ENCODE data around the gene AGTPBP1.
A peak's percentile ranks its signal among the peaks of the same experiment; 100 is the strongest.
"Not testable (repeated sequence)": the region's sequence is repeated elsewhere in the genome, so short reads cannot be mapped to it uniquely, and the experiment has no call there.

AGTPBP1 gene

DNA sequence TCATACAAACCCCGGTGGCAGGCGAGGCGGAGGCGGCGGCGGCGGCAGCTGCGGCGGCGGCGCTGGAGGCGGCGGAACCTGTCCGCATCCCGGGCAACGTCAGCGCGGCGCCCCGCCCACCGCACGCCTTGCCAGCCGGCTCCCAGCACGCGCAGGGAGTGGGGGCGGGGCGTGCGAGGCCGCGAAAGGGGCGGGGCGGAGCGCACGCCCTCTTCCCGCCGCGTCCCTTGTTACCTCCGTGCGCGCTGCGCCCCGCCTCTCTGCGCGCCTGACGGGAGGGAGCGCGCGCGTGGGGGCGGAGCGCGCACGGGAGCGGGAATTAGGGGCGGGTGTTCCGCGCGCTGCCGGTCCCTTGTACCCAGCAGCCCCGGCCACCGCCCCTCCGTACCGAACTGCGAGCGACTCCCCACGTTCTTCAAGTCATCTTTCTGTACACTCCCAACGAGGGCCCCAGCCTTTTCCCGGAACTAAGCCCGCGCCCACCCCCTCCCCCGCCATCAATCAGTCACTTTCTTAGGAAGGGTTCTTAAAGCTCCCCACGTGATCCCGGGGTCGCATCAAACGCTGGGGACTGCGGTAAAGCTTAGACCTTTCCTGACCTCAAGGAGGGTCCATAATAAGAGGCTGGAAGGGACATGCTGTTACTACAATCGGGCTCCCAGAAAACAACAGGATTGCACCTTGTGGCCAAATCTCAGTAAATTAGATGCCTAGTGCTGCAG is at the start of gene AGTPBP1:
AGTPBP1 (minus strand) TSS at position 80 of the 722 bp plus-strand sequence. CDS start 29,421 bp downstream, outside the sequence.
- Mint-ChIP-seq H3K36me3 (peaks cover 5% of the 10 kb centered on the region), H3K27ac (peak within 1 kb of the TSS; percentile 95), H3K4me3 (peak within 1 kb of the TSS; percentile 85), H3K9me3 (no peaks in the 10 kb centered on the region), H3K4me1 (peaks cover 47% of the 10 kb centered on the region), H3K27me3 (peaks cover 19% of the 10 kb centered on the region)
- peak; percentile 97 for DNase-seq
- CTCF ChIA-PET: no interaction called here

DNA sequence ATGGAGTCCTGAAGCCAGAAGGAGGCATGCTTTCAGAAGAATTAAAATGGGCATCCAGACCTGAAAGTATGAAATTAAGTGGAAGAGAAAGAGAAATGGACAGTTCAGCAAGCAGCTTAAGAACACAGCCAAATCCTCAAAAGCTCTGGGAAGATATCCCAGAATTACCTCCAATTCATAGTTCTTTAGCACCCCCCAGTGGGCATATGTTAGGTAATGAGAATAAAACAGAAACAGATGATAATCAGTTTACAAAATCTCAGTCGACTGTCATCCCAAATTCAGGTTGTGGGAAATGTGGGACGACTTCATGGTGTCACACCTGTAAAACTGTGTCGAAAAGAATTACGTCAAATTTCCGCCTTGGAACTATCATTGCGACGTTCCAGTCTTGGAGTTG is 44.4 kb upstream of the AGTPBP1 start:
- H3K36me3 Mint-ChIP-seq, H3K4me1 Mint-ChIP-seq, CTCF ChIA-PET, H3K9me3 Mint-ChIP-seq, H3K4me3 Mint-ChIP-seq, DNase-seq, H3K27me3 Mint-ChIP-seq, H3K27ac Mint-ChIP-seq: not testable (repeated sequence)

GRCh38 chr9:85773844-85774243 is 32.1 kb upstream of the AGTPBP1 start:
- CTCF ChIA-PET, H3K4me1 Mint-ChIP-seq, H3K27me3 Mint-ChIP-seq, H3K9me3 Mint-ChIP-seq, H3K36me3 Mint-ChIP-seq, DNase-seq, H3K27ac Mint-ChIP-seq, H3K4me3 Mint-ChIP-seq: not testable (repeated sequence)

DNA sequence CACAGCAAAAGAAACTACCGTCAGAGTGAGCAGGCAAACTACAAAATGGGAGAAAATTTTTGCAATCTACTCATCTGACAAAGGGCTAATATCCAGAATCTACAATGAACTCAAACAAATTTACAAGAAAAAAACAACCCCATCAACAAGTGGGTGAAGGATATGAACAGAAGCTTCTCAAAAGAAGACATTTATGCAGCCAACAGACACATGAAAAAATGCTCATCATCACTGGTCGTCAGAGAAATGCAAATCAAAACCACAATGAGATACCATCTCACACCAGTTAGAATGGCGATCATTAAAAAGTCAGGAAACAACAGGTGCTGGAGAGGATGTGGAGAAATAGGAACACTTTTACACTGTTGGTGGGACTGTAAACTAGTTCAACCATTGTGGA is 20.0 kb upstream of the AGTPBP1 start:
- H3K36me3 Mint-ChIP-seq, H3K27me3 Mint-ChIP-seq, H3K27ac Mint-ChIP-seq, CTCF ChIA-PET, H3K4me3 Mint-ChIP-seq, H3K4me1 Mint-ChIP-seq, H3K9me3 Mint-ChIP-seq, DNase-seq: not testable (repeated sequence)

DNA sequence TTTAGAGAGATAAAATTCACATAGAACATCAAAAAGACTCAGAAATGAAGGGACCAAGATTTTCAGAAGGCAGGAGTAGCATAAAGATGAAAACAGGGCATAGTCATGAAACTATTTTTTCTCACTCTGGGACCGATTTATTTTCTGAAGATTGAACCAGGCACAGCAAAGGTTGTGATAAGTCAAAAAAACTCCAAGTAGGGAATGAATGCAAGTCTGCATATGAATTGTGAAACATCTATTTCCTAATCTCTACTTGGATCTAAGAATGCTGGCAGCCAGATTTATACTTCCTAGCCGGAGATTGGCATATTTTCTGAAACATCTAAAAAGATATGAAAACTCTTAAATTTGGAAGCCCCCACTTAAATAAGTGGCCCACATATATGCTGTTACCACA is 16.0 kb upstream of the AGTPBP1 start:
- H3K27me3 Mint-ChIP-seq, H3K4me1 Mint-ChIP-seq, H3K36me3 Mint-ChIP-seq, H3K27ac Mint-ChIP-seq, DNase-seq, H3K4me3 Mint-ChIP-seq, CTCF ChIA-PET, H3K9me3 Mint-ChIP-seq: not testable (repeated sequence)

DNA sequence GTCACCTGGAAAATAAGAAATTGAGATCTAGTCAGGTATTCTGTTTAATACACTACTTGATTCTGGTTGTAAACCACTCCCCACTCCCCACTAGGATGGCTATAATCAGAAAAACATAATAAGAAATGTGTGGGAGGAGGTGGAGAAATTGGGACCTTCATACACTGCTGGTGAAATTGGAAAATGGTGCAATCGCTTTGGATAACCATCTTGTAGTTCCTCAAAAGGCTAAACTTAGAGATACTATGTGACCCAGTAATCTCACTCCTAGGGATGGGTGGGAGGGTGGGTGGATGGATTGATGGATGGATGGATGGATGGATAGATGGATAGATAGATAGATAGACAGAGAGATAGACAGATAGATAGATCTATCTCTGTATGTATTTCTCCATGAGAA is 14.5 kb upstream of the AGTPBP1 start:
- DNase-seq, CTCF ChIA-PET, H3K4me1 Mint-ChIP-seq, H3K36me3 Mint-ChIP-seq, H3K4me3 Mint-ChIP-seq, H3K27me3 Mint-ChIP-seq, H3K9me3 Mint-ChIP-seq, H3K27ac Mint-ChIP-seq: not testable (repeated sequence)

DNA sequence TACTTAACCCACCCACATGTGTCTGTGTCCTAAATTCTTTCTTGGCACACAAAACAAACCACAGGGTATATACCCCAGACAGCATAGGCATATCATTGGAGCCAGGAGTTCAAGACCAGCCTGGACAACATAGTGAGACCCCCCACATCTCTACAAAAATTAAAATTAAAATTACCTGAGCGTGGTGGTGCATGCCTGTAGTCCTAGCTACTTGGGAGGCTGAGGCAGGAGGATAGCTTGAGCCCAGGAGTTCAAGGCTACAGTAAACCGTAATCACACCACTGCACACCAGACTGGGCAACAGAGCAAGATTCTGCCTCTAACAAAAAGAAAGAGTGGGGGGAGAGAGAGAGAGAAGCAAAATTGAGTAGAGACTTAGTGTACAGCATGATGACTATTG is 4.6 kb upstream of the AGTPBP1 start:
- no peak for DNase-seq
- Mint-ChIP-seq H3K36me3 (no peaks in the 10 kb centered on the region), H3K9me3 (no peaks in the 10 kb centered on the region), H3K4me1 (peaks cover 24% of the 10 kb centered on the region), H3K4me3 (no peak overlapping the region), H3K27ac (no peak overlapping the region), H3K27me3 (peaks cover 24% of the 10 kb centered on the region)
- CTCF ChIA-PET: no interaction called here

GRCh38 chr9:85745203-85745602 is 3.4 kb upstream of the AGTPBP1 start:
- CTCF ChIA-PET: interaction anchor here (1.0 kb wide), 1 partner anchor 9 kb away, joined by 3 read pairs; no protein-coding TSS in a partner anchor
- peaks cover 19% of the 10 kb centered on the region for H3K27me3 Mint-ChIP-seq

GRCh38 chr9:85744480-85744879 is 2.7 kb upstream of the AGTPBP1 start:
- no peak overlapping the region for H3K4me3 Mint-ChIP-seq
- CTCF ChIA-PET: interaction anchor here (1.0 kb wide), 1 partner anchor 8 kb away, joined by 3 read pairs; no protein-coding TSS in a partner anchor
- H3K27ac Mint-ChIP-seq: no peak overlapping the region
- H3K9me3 Mint-ChIP-seq: no peaks in the 10 kb centered on the region
- H3K27me3 Mint-ChIP-seq: peaks cover 19% of the 10 kb centered on the region
- no peak for DNase-seq
- H3K4me1 Mint-ChIP-seq: peaks cover 33% of the 10 kb centered on the region
- no peaks in the 10 kb centered on the region for H3K36me3 Mint-ChIP-seq

More at GRCh38 chr9:85745203-85745602, 3.4 kb upstream of the AGTPBP1 start:
- H3K27ac Mint-ChIP-seq: no peak overlapping the region
- no peaks in the 10 kb centered on the region for H3K36me3 Mint-ChIP-seq
- DNase-seq: no peak
- H3K4me3 Mint-ChIP-seq: no peak overlapping the region
- H3K4me1 Mint-ChIP-seq: peaks cover 30% of the 10 kb centered on the region
- H3K9me3 Mint-ChIP-seq: no peaks in the 10 kb centered on the region

GRCh38 chr9:85743275-85744128 is 1.7 kb upstream of the AGTPBP1 start:
- H3K4me1 Mint-ChIP-seq: peaks cover 40% of the 10 kb centered on the region
- no peak for DNase-seq
- peak overlapping the region; percentile 90 for H3K27ac Mint-ChIP-seq
- H3K4me3 Mint-ChIP-seq: peak overlapping the region; percentile 57
- H3K27me3 Mint-ChIP-seq: peaks cover 19% of the 10 kb centered on the region
- H3K36me3 Mint-ChIP-seq: peaks cover 2% of the 10 kb centered on the region
- CTCF ChIA-PET: no interaction called here
- no peaks in the 10 kb centered on the region for H3K9me3 Mint-ChIP-seq

GRCh38 chr9:85742597-85742936 is 813 bp upstream of the AGTPBP1 start:
- no peaks in the 10 kb centered on the region for H3K9me3 Mint-ChIP-seq
- peak overlapping the region; percentile 85 for H3K4me3 Mint-ChIP-seq
- H3K4me1 Mint-ChIP-seq: peaks cover 44% of the 10 kb centered on the region
- H3K27ac Mint-ChIP-seq: peak overlapping the region; percentile 93
- no peak for DNase-seq
- peaks cover 5% of the 10 kb centered on the region for H3K36me3 Mint-ChIP-seq
- peaks cover 19% of the 10 kb centered on the region for H3K27me3 Mint-ChIP-seq
- CTCF ChIA-PET: no interaction called here

GRCh38 chr9:85741095-85741874 is 469 bp downstream of the AGTPBP1 start:
- H3K4me1 Mint-ChIP-seq: peaks cover 47% of the 10 kb centered on the region
- H3K27me3 Mint-ChIP-seq: peaks cover 14% of the 10 kb centered on the region
- CTCF ChIA-PET: no interaction called here
- no peaks in the 10 kb centered on the region for H3K9me3 Mint-ChIP-seq
- peak overlapping the region; percentile 95 for H3K27ac Mint-ChIP-seq
- peak; percentile 67 for DNase-seq
- H3K4me3 Mint-ChIP-seq: peak overlapping the region; percentile 85
- peaks cover 5% of the 10 kb centered on the region for H3K36me3 Mint-ChIP-seq

DNA sequence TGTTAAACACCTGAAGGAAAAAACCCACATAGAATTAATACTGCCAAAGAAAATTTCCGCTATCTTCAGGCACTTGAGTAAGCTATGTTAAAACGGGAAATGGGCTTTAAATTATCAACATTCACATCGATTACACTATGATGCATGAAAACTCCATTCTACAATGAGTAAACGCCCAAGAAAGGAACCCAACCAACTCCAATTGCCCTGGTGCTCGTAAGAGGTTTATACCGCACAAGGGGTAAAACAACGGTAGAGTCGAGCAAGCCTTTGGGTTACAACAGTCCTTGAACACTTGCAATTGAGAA is 1.0 kb downstream of the AGTPBP1 start:
- DNase-seq: no peak
- Mint-ChIP-seq H3K4me1 (peaks cover 47% of the 10 kb centered on the region), H3K27me3 (peaks cover 10% of the 10 kb centered on the region), H3K27ac (peak overlapping the region; percentile 95), H3K36me3 (peaks cover 5% of the 10 kb centered on the region), H3K4me3 (peak overlapping the region; percentile 85), H3K9me3 (no peaks in the 10 kb centered on the region)
- CTCF ChIA-PET: interaction anchor here (0.6 kb wide), 1 partner anchor 20 kb away, joined by 3 read pairs; no protein-coding TSS in a partner anchor

DNA sequence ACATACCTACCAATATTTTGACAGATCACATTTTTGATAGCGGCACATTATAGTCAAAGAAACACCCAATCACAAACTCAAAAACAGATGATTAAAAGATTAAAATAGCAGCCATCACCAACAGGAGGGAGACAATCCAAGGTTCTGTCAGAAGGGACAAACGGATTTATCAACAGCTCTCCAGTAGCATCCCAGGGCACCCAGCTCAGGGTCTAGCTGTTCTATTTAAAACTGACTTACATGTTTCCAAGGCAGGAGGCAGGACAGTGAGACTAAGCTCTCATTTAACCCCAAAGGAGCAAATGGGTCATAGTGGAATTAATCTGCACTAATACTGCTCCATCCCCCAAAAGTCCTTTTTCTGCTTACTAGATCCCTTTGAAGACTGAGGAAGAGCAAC is 3.2 kb downstream of the AGTPBP1 start:
- no peak overlapping the region for H3K4me3 Mint-ChIP-seq
- no peak overlapping the region for H3K27ac Mint-ChIP-seq
- no peaks in the 10 kb centered on the region for H3K9me3 Mint-ChIP-seq
- CTCF ChIA-PET: no interaction called here
- no peak for DNase-seq
- peaks cover 9% of the 10 kb centered on the region for H3K36me3 Mint-ChIP-seq
- H3K27me3 Mint-ChIP-seq: no peaks in the 10 kb centered on the region
- peaks cover 48% of the 10 kb centered on the region for H3K4me1 Mint-ChIP-seq
